IPS-18c (cell line): ENCODE measurements around the gene APOC1.
"Not testable (repeated sequence)": the region's sequence is repeated elsewhere in the genome, so short reads cannot be mapped to it uniquely, and the experiment has no call there.

Experiments used
- H3K4me3 ChIP-seq: 2 replicates; pipeline ENCODE4 v1.7.0; 2013; ENCODE audit warnings: low read depth, mild to moderate bottlenecking, low read length, moderate library complexity; ENCODE audit not compliant: insufficient read depth
- H3K9me3 ChIP-seq: one replicate; pipeline ENCODE4 v1.6.1; 2013; ENCODE audit warnings: mild to moderate bottlenecking, low read length, moderate library complexity; ENCODE audit not compliant: control insufficient read depth, insufficient read depth

APOC1 gene

DNA sequence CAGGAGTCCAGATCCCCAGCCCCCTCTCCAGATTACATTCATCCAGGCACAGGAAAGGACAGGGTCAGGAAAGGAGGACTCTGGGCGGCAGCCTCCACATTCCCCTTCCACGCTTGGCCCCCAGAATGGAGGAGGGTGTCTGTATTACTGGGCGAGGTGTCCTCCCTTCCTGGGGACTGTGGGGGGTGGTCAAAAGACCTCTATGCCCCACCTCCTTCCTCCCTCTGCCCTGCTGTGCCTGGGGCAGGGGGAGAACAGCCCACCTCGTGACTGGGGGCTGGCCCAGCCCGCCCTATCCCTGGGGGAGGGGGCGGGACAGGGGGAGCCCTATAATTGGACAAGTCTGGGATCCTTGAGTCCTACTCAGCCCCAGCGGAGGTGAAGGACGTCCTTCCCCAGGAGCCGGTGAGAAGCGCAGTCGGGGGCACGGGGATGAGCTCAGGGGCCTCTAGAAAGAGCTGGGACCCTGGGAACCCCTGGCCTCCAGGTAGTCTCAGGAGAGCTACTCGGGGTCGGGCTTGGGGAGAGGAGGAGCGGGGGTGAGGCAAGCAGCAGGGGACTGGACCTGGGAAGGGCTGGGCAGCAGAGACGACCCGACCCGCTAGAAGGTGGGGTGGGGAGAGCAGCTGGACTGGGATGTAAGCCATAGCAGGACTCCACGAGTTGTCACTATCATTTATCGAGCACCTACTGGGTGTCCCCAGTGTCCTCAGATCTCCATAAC is 8.8 kb upstream of the APOC1 start, which contains the start of gene APOE:
Gene APOE (plus strand): TSS at position 360 of the 724 bp plus-strand sequence. CDS start 829 bp downstream, outside the sequence.
- Histone ChIP-seq H3K4me3 (peak within 1 kb of the TSS; percentile 62), H3K9me3 (no peaks in the 10 kb centered on the region)

DNA sequence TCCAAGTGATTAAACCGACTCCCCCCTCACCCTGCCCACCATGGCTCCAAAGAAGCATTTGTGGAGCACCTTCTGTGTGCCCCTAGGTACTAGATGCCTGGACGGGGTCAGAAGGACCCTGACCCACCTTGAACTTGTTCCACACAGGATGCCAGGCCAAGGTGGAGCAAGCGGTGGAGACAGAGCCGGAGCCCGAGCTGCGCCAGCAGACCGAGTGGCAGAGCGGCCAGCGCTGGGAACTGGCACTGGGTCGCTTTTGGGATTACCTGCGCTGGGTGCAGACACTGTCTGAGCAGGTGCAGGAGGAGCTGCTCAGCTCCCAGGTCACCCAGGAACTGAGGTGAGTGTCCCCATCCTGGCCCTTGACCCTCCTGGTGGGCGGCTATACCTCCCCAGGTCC is 6.8 kb upstream of the APOC1 start:
- H3K9me3 ChIP-seq = no peaks in the 10 kb centered on the region
- no peak overlapping the region; the same call in 1 of the 2 replicates for H3K4me3 ChIP-seq

DNA sequence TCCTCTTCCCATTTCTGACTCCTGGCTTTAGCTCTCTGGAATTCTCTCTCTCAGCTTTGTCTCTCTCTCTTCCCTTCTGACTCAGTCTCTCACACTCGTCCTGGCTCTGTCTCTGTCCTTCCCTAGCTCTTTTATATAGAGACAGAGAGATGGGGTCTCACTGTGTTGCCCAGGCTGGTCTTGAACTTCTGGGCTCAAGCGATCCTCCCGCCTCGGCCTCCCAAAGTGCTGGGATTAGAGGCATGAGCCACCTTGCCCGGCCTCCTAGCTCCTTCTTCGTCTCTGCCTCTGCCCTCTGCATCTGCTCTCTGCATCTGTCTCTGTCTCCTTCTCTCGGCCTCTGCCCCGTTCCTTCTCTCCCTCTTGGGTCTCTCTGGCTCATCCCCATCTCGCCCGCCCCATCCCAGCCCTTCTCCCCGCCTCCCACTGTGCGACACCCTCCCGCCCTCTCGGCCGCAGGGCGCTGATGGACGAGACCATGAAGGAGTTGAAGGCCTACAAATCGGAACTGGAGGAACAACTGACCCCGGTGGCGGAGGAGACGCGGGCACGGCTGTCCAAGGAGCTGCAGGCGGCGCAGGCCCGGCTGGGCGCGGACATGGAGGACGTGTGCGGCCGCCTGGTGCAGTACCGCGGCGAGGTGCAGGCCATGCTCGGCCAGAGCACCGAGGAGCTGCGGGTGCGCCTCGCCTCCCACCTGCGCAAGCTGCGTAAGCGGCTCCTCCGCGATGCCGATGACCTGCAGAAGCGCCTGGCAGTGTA is 6.2 kb upstream of the APOC1 start:
- Histone ChIP-seq H3K4me3 (no peak overlapping the region), H3K9me3 (no peaks in the 10 kb centered on the region)

GRCh38 chr19:44908836-44909261 is 5.6 kb upstream of the APOC1 start:
- Histone ChIP-seq H3K9me3 (no peaks in the 10 kb centered on the region), H3K4me3 (no peak overlapping the region)

DNA sequence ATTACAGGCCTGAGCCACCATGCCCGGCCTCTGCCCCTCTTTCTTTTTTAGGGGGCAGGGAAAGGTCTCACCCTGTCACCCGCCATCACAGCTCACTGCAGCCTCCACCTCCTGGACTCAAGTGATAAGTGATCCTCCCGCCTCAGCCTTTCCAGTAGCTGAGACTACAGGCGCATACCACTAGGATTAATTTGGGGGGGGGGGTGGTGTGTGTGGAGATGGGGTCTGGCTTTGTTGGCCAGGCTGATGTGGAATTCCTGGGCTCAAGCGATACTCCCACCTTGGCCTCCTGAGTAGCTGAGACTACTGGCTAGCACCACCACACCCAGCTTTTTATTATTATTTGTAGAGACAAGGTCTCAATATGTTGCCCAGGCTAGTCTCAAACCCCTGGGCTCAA is 4.6 kb upstream of the APOC1 start:
- H3K9me3 ChIP-seq = no peaks in the 10 kb centered on the region
- H3K4me3 ChIP-seq = no peak overlapping the region

DNA sequence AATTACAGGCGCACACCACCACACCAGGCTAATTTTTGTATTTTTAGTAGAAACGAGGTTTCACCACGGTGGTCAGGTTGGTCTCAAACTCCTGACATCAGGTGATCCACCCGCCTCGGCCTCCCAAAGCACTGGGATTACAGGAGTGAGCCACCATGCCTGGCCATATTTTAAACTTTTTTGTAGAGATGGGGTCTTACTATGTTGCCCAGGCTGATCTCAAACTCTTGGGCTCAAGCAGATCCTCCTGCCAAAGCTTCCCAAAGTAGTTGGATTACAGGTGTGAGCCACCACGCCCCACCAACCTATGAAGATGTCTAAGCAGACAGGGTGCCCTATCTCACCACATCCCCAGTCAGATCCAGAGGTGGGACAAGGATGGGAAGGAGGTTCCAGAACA is 2.5 kb upstream of the APOC1 start:
- not testable (repeated sequence) for H3K4me3 ChIP-seq, H3K9me3 ChIP-seq

GRCh38 chr19:44912854-44913253 is 1.6 kb upstream of the APOC1 start:
- H3K4me3 ChIP-seq = no peak overlapping the region
- H3K9me3 ChIP-seq = no peaks in the 10 kb centered on the region

DNA sequence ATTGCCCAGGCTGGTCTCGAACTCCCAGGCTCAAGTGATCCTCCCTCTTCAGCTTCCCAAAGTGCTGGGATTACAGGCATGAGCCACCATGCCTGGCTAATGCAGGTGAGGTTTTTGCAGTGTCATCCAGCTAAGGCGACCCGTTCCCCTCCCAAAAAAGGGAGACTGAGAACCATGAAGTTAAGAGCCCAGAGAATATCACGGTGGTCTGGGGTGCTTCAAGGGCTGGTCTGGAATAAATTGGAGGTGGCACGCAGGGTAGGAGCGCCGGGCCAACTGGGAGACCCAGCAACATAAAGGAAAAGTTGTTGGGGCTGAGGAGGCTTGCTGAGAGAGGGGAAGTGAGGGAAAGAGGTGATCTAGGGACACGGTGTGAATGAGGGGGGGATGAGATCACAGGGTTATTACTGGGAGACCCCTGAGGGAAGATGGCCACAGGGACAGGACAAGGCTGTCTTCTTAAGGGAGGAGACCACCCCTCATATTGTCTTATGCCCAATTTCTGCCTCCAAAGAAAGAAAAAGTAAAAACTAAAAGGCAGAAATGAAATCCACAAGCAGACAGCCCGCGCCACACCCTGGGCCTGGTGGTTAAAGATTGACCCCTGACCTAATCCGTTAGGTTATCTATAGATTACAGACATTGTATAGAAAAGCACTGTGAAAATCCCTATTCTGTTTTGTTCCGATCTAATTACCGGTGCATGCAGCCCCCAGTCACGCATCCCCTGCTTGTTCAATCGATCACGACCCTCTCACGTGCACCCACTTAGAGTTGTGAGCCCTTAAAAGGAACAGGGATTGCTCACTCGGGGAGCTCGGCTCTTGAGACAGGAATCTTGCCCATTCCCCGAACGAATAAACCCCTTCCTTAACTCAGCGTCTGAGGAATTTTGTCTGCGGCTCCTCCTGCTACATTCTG is 636 bp upstream of the APOC1 start:
- H3K4me3 ChIP-seq = peak overlapping the region; percentile 57; the same call in 1 of the 2 replicates
- not testable (repeated sequence) for H3K9me3 ChIP-seq

GRCh38 chr19:44924243-44924725 is 9.9 kb downstream of the APOC1 start:
- H3K4me3 ChIP-seq = no peak overlapping the region

GRCh38 chr19:44925114-44925891 is 10.9 kb downstream of the APOC1 start:
- H3K9me3 ChIP-seq = no peaks in the 10 kb centered on the region
- no peak overlapping the region for H3K4me3 ChIP-seq

More at GRCh38 chr19:44924243-44924725, 9.9 kb downstream of the APOC1 start:
- peaks cover 2% of the 10 kb centered on the region for H3K9me3 ChIP-seq

- H3K9me3 ChIP-seq = not testable (repeated sequence)
- peak overlapping the region; percentile 28; the same call in 1 of the 2 replicates for H3K4me3 ChIP-seq
Observed at GRCh38 chr19:44926245-44927077, 12.1 kb downstream of the APOC1 start.

DNA sequence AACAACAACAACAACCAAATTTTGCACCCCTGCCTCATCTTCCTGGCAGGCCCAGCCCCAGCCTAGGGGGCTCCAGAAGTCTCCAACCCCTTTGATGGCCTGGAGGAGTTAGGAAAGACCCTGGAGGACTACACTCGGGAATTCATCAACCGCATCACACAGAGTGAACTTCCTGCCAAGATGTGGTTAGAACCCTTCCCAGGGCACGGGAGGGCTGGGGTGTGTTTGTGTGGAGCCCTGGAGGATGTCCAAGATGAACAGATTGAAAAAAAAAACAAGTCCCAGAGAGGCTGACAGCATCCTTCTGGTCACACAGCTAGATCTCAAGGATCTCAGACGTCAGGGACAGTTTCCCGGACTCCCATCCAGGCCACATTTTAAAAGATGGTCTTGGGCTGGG is 13.3 kb downstream of the APOC1 start:
- Histone ChIP-seq H3K4me3 (no peak overlapping the region), H3K9me3 (no peaks in the 10 kb centered on the region)

DNA sequence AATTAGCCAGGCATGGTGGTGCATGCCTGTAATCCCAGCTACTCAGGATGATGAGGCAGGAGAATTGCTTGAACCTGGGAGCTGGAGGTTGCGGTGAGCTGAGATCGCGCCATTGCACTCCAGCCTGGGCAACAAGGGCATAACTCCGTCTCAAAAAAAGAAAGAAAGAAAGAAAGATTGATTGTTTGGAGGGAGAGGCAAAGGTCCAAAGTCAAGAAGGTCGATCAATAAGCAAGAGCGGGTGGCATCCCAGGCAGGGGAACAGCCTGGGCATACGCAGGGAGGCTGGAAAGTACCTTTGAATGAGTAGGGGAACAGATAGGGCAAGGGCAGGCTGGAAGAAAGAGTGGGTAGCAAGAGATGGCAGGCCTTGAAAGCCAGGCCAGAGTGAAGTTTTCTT is 15.7 kb downstream of the APOC1 start:
- H3K4me3 ChIP-seq = no peak overlapping the region

GRCh38 chr19:44931541-44931940 is 17.1 kb downstream of the APOC1 start:
- Histone ChIP-seq H3K4me3 (no peak overlapping the region), H3K9me3 (no peaks in the 10 kb centered on the region)

More for the DNA sequence above, 15.7 kb downstream of the APOC1 start:
- no peaks in the 10 kb centered on the region for H3K9me3 ChIP-seq

- Histone ChIP-seq H3K4me3 (no peak overlapping the region), H3K9me3 (no peaks in the 10 kb centered on the region)
Observed at GRCh38 chr19:44939668-44940067, 25.3 kb downstream of the APOC1 start.

DNA sequence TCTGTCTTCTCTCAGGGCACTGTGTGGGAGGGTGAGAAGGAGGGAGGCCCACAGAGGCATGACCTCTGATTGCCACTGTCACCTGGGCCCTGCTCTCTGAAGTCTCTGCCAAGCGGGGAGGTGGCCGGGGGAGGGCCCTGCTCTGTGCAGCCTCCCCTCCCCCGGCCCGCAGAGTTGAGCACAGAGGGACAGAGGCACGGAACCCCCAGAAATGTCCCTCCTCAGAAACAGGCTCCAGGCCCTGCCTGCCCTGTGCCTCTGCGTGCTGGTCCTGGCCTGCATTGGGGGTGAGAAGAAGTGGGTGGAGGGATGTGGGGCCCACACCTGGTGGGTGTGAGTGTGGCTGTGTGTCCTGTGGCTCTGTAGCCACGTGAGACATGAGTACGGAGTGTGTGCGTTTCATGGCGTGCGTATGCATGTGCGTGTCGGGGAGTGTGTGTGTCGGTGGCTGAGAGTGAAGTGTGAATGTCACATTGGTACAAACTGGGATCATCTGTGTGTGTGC is 27.7 kb downstream of the APOC1 start, which contains the start of gene APOC4:
Gene APOC4 (plus strand): TSS at position 171 of the 505 bp plus-strand sequence. CDS start 41 bp downstream, at position 212.
- no peak within 1 kb of the TSS for H3K4me3 ChIP-seq
- H3K9me3 ChIP-seq = no peaks in the 10 kb centered on the region
